ENCODE data around the gene THSD4.

- TF ChIP-seq EP300 (IDR thresholded peaks at IDR 0.05; ENCODE audit: low read length) (no peak), FOXK1 (CRISPR knock-in tag; IDR thresholded peaks at IDR 0.05; ENCODE audit: borderline replicate concordance) (no peak), MAFG (tag; conservative IDR thresholded peaks at IDR 0.05) (no peak), NCOA1 (IDR thresholded peaks at IDR 0.05; ENCODE audit: low read depth) (no peak), TAF1 (IDR thresholded peaks at IDR 0.05; ENCODE audit: control insufficient read depth, extremely low read depth, insufficient read depth, low read length, severe bottlenecking) (no peak), POLR2G (IDR thresholded peaks at IDR 0.05; ENCODE audit: low read depth, low read length) (no peak)
Observed at GRCh38 chr15:71698742-71699141, 583.5 kb downstream of the THSD4 start.
